HG02981 (cell line): ENCODE measurements around the gene GDF10.
A peak's percentile ranks its signal among the peaks of the same experiment; 100 is the strongest.

Source experiments
- ATAC-seq: cut with Tn5 transposase; IDR thresholded peaks from one replicate; pipeline ENCODE4 v1.9.1; 2021; ENCODE audit warnings: mild to moderate bottlenecking, moderate library complexity; ENCODE audit not compliant: unreplicated experiment

Gene GDF10

DNA sequence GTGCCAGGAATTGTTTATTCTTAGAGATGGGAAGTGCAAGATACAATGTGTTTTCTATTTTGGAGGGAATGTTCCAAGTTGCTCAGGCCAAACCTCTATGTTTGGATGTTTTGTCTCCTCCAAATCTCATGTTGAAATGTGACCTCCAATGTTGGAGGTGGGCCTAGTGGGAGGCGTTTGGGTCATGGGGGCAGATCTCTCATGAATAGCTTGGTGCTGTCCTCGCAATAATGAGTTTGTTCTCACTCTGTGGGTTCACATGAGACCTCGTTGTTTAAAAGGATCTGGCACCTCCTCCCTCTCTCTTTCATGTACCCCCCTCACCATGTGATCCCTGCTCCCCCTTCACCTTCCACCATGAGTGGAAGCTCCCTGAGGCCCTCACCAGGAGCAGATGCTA, 8.3 kb upstream of the GDF10 start:
- ATAC-seq = no peak

DNA sequence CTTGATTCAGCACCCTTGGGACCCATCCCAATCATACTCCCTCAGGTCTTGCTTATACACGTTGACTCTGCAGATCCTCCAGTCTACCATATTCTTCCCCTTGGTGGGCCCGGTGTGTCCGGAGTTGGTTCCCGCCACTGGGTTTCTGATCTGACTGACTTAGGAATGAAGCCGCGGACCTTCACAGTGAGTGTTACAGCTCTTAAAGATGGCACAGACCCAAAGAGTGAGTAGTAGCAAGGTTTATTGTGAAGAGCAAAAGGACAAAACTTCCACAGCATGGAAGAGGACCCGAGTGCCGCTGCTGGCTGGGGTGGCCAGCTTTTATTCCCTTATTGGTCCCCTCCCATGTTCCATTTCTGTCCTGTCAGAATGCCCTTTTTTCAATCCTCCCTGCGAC, 5.9 kb upstream of the GDF10 start:
- no peak for ATAC-seq

DNA sequence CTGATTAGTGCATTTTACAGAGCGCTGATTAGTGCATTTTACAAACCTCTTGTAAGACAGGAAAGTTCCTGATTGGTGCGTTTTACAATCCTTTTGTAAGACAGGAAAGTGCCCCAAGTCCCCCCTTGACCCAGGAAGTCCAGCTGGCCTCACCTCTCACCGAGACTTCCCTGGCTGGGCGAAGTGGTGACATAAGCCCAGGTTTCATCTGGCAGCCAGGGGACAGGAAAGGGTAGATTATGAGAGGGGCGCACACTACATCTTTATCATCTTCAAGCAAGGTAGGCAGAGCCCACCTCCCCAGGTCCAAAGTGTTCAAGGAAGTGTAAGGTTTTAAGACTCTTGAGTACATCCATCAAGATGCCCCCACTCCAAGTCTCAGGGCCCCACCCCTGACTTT, 5.5 kb upstream of the GDF10 start:
- ATAC-seq = no peak

DNA sequence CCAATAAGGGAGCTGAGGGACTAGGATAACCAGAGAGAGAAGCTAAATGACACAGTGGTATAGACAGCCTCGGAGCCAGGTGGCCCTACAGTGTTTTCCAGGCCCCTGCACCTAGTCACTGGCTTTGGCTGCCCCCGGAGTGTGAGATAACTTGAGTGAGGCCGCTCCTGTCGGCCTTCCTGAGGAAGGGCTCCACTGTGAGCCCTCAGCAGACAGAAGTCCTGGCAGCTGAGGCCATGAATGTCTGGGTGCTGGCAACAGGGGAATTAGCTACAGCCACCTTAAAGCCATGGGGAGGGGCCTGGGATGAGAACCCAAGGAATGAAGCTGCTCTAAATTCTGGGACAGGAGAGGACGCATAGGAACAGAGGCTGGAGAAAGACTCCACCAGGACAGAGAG, 4.6 kb upstream of the GDF10 start:
- ATAC-seq = no peak

DNA sequence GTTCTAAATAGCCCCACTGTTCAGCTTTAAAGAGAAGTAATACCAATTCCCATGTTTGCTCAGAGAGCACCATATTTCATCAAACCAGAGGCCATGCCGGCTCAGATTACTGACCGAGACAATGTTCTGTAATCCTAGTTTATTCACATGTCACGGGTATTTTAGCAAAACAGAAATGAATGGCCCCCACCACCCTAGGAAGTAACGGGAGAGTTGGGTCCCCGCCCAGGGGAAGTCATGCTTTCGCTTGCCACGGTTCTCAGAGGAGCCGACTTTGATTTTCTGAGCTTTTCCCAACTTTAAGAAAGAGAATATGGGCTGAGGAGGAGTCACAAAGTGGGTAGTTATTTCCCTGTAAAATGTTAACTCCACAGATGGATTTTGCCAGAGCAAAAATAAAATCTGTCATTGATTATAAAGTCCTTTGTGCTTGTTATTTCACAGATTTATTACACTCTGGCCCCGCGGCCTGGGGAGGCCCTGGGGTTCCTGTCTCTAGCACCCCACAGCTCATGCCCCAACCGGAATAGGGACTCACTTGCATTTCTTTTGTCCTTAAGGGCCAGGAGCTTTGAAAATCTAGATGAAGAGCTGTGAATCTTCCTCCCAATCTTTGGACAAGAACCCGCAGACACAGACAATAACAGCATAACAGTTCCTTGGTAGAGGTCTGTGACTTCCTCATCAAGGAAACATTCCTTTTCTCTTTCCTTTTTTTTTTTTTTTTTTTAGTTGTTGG, 3.7 kb upstream of the GDF10 start:
- no peak for ATAC-seq

DNA sequence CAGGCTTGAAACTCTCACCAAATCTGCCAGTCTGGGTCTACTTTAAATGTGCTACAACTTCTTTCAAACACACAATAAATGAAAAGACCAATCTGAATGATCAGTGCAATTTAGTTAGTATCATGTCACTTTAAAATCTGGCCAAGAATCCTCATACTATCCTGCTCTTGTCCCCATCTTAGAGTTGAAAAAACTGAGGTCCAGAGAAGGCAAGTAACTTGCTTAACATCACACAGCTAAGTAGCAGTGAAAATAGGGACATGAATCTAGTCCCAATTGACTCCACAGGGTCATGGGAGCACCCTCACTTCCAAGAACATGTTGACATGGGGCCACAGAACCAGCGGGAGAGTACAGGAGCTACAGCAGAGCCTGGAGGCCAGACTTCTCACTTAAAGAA, 3.1 kb upstream of the GDF10 start:
- no peak for ATAC-seq

DNA sequence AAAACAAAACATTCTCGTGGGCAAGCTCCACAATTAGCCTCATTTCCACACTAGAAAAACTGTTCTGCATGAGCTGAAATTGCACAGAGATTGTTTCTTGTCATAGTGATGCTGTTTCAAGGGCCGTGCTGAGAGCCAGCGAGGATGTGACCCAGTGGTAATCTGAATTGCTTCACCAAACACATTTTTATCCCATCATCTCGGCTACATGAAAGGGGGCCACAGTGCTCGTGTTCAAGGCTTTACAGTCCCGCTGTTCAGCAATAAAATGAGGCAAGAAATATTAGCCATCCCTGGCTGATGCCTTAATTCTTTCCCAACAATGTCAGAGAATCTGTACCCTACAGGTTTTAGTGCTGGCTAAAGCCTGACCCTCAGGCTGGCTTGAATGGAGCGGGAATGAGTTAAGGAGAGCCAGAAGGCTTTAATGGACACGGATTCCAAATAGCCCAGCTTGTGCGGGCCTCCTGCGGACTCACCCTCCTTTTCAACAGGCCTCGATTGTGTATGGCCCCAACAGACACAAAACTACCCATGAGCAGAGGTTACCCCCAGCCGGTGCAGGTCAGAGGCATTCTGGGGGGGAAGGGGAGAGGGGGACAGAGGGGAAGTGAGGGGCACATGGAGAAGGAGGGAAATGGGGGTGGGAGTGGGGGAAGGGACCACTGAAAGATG, 2.0 kb upstream of the GDF10 start:
- ATAC-seq = no peak

DNA sequence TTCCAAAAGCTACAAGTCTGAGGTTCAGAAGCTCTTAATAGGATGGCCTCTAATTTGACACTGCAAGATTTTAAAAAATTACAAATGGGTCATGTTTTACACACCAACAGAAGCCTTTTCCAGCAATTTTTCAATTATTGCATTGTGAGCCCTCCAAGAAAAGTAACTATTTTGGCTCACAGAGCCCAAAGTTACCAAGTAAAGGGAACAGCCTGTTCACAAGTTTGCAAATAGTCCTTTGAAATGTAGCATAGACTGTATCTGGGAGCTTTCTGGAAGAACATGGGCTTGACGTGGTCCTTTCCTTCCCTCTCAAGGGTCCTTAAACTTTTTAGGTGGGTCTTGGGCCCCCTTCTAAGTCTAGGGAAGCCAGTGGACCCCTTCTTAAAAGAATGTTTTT, 1.3 kb upstream of the GDF10 start:
- no peak for ATAC-seq

DNA sequence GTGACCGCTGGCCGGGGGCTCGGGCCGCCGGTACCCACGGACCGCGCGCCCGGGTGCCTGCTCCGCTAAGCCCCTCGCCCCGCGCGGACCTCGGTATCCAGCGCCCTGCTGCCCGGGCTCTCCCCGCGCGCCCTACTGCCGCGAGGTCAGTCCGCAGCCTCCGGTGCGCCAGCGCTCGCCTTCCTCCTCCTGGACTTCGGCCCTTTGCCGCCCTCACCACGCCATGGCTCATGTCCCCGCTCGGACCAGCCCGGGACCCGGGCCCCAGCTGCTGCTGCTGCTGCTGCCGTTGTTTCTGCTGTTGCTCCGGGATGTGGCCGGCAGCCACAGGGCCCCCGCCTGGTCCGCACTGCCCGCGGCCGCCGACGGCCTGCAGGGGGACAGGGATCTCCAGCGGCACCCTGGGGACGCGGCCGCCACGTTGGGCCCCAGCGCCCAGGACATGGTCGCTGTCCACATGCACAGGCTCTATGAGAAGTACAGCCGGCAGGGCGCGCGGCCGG, 483 bp downstream of the GDF10 start:
- ATAC-seq = no peak

DNA sequence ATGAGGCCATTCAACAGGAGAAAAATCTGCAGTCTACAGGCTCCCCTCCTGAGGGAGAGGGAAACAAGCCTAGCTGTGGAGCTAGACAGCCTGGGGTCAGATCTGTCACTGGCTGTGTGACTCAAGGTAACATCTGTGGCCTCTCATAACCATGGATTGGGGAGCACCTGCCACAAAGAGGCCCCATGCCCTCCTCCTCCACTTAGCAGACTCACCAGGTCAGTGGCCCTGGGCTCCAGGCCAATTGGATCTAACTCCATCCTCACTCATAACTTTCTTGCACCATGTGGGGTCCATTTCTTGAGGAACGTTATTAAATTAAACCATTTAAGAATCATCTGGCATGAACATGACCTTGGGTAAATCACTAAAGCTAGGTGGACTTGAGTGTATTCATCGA, 1.8 kb downstream of the GDF10 start:
- no peak for ATAC-seq

DNA sequence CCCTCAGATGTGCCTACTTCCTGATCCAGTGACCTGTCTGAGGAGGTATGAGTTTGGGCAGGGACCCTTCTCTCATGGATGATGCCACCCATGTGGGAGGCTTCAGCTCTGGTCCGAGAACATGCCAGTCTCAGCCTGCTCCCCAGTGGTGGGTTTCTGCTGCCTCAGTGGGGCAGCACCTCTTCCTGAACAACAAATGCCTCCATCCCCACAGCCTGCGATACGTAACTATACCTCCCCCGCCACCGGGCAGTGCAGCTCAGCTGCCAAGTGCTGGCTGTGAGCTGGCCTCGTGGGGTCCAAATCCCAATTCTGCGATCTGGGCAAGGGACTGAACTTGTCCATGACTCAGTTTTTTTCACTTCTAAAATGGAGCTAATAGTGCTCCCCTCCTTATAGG, 3.1 kb downstream of the GDF10 start:
- ATAC-seq = no peak

DNA sequence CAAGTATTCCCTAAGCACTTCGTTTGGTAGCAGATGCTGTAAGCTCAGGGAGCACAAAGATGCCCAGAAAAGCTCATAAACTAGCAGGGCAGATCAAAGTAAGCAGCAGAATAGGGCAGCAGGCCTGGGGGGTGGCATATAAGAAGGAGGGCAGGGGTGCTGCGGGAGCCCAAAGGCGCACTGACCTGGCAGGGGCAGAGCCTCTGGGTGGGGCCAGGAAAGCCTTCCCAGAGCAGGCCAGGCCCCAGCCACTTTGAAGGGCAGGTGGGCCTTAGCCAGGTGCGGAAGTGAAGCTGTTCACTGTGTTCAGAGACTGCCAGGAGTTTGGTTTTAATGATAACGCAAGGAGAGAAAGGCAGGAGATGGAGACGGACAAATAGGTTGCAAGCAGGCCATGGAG, 3.9 kb downstream of the GDF10 start:
- no peak for ATAC-seq

DNA sequence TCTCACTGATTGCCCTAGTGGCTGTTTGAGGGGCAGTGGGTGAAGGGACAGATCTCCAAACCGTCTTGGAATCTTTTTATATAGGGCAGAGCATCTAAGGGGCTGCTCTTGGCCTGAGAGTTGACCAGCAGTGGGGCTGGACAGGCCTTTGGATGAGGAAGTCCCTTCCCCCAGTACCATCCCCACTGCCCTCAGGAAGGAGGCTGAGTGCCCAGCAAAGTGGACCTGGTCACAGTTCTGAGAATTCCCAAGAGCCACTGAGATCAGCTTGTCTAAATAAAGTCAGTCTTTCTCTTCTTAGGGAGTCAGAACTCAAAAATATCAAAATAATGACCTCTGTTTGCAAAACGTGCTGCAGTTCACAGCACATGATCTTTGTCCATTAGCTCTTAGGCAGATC, 5.6 kb downstream of the GDF10 start:
- ATAC-seq = no peak

DNA sequence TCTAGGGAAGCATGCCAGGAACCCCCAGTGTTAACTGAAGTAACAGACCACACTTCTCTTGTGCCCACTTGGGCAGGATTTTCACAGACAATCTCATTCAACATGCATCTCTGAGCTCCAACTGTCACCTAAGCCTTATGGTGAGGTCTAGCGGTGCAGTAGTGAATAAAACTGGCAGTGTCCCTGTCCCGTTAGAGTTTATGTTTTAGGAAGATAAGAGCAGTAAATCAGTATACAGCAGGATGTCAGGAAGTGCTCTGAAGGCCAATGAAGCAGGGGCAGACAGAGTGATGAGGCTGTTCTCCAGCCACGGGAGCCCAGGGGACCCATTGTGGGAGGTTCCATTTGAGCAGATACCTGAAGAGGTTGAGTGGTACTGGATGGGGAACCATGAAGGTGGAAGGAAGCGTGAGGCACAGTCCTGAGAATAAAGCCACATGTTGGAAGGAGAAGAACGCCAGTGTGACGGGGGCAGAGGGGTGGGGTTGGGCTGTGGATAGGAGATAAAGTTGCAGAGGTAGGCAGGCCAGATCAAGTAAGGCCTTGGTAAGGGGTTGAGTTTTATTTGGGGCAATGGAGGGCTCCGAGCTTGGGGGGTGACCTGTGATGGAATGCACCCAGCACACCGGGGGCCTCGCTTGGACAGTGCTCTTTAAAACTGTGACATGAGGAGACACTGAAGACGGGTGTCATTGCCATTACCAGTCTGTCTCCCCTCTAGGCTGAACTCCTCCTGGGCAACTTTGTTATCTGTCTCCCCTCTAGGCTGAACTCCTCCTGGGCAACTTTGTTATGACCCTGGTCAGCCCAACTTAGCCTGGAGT, 6.6 kb downstream of the GDF10 start:
- ATAC-seq = no peak

DNA sequence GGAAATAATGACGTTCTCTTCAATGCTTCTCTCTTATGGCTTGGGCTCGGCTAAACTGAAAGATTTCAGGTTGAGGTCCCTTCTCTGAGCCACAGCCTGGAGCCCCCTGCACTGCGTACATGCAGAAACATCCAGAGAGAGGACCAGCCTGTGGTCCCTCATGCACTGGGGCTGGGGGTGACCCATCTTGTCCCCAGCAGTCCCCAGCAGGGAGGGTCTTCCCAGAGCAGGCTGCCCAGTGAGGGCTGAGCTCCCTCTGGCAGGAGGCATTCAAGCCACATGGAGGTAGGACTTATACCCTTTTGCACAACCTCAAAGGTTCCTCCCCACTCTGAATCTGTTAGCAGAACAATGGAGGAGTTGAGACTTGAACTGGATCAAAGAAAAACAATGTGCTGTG, 7.4 kb downstream of the GDF10 start:
- ATAC-seq = no peak

DNA sequence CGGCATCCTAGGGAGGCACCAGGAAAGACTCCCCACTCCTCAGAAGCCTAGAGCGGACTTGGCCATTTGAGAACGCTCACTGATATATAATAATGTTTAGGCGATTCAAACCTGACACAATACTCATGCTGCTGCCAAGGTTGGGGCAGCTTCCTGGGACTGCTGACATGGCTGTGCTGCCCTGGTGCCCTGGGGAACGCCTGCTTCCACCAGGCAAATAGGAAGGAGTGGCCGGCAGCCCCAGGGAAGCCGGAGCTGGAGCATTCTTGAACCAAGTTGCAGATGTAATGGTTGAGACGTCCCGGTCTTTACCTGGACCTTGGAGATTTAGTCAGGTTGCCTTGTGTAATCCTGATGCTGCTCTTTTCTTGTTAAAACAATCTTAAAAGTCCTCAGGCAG, 8.8 kb downstream of the GDF10 start:
- ATAC-seq = no peak

DNA sequence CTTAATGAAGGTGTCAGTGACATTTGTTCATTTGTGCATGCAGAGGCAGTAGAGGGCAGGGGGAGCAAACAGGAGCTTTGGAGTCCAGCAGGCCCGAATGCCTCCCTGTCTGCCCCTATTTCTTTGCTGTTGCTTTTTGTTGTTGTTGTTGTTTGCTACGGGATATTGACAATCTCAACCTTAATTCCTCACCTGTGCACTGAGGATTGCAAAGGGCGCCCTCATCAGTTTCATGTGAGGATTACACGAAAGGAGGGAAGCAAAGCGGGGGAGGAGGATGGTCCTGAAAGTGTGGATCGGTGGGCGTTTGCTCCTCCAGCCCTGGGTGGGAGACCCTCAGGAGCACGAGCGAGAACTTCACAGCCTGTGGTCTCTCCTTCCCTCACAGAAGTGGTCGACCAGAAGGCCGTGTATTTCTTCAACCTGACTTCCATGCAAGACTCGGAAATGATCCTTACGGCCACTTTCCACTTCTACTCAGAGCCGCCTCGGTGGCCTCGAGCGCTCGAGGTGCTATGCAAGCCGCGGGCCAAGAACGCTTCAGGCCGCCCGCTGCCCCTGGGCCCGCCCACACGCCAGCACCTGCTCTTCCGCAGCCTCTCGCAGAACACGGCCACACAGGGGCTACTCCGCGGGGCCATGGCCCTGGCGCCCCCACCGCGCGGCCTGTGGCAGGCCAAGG, 9.6 kb downstream of the GDF10 start:
- no peak for ATAC-seq

DNA sequence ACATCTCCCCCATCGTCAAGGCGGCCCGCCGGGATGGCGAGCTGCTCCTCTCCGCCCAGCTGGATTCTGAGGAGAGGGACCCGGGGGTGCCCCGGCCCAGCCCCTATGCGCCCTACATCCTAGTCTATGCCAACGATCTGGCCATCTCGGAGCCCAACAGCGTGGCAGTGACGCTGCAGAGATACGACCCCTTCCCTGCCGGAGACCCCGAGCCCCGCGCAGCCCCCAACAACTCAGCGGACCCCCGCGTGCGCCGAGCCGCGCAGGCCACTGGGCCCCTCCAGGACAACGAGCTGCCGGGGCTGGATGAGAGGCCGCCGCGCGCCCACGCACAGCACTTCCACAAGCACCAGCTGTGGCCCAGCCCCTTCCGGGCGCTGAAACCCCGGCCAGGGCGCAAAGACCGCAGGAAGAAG, 10.1 kb downstream of the GDF10 start:
- no peak for ATAC-seq

DNA sequence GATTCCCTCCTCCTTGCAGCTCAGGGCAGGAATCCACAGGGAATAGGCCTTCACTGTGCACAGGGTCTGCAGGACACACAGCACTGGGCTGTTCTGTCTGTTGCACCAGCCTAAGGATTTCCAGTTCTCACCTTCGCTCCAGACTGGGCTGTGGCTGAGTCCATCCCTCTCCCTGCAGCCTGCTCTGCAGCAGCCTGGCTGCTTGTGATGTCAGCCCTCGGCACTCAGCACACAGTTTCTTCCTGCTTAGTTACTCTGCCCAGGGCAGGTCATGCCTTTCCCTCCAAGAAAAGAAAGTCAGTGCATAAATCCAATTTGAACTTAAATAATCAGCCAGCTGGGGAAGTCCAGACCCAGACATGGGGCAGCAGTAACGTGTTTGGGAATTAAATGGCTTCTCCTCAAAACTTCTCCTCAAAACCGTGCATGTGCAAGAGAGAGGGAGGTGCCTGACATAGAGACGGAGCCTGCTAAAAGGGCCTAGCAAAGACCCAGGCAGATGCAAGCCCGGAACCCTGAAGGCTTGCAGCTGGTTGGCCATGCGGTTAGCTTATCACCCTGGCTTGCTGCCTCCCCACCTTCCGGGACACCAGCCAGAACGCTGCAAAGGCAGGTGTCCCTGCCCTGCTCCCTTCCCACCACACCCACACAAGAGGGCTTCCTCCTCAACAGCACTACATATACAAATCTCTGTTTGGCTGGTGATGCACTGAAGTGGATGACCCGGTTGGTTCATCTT, 11.4 kb downstream of the GDF10 start:
- no peak for ATAC-seq

DNA sequence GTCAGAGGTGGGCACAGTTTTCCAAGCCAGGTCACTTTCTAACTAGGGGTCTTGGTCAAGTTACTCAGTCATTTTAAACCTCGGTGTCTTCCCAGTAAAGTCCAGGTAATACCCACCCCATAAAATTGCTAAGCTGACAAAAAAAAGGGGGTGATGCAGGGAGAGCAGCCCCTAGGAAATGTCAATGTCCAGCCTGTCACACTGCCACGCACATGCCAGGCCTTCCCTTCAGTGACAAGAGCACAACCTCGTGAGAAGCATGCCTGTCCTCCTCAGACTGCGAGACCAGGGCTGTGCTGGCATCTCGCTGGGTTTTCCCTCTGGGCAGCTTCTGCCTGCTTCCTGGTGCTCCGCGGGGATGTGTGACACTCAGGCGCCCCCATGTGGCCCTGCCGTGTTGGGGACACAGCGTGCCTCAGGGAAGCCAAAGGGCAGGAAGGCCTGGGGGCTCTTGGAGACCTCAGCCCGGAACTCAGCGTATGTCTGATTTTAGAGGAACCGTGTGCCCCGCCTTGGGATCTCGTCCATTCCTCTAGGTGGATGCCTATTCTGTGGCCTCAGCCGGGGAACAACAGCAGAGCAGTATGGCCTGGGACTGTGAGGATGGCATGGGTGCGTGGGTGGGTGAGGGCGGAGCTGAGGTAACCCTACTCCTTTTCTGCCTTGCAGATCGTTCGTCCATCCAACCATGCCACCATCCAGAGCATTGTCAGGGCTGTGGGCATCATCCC, 12.1 kb downstream of the GDF10 start:
- ATAC-seq = peak; percentile 77
